Activated CD4-positive, alpha-beta T cell treated with anti-CD3 and anti-CD28 coated beads for 36 hours (primary cell): ENCODE results near the gene CHI3L1. TPM values are rescaled to one million over a fixed set of nuclear protein-coding genes. Genes with fewer than 3 reads are reported as not detected.

ENCODE experiments used
- ATAC-seq: fragments of 200-7000 bp; cut with Tn5 transposase; one replicate; pipeline ENCODE4 v1.10.0; 2021; ENCODE audit warnings: mild to moderate bottlenecking, moderate library complexity
- CTCF ChIA-PET: fragments of 350-600 bp; sonication (Branson Sonifier 250); formaldehyde crosslinking; loops from one replicate; lab custom pipeline; 2021; ENCODE audit warnings: antibody characterized with exemption; lab: Charles Lee
- POLR2A ChIA-PET: fragments of 350-600 bp; sonication (Branson Sonifier 250); formaldehyde crosslinking; loops from one replicate; lab custom pipeline; 2021; ENCODE audit warnings: antibody characterized with exemption, inconsistent platforms; lab: Charles Lee
- DNase-seq: peaks from one replicate; pipeline ENCODE4 v3.0.0-alpha.2; 2020
- H3K27ac Mint-ChIP-seq: one replicate; pipeline ENCODE4 v1.8.0; 2021; ENCODE audit warnings: mixed read lengths
- H3K27me3 Mint-ChIP-seq: one replicate; pipeline ENCODE4 v1.8.0; 2021; ENCODE audit warnings: mixed read lengths
- H3K36me3 Mint-ChIP-seq: one replicate; pipeline ENCODE4 v1.8.0; 2021; ENCODE audit warnings: low read depth, mixed read lengths
- H3K4me1 Mint-ChIP-seq: one replicate; pipeline ENCODE4 v1.8.0; 2021; ENCODE audit warnings: mixed read lengths
- H3K4me3 Mint-ChIP-seq: one replicate; pipeline ENCODE4 v1.8.0; 2021; ENCODE audit warnings: mild to moderate bottlenecking, moderate library complexity, mixed read lengths
- H3K9me3 Mint-ChIP-seq: one replicate; pipeline ENCODE4 v1.8.0; 2021; ENCODE audit warnings: low read depth, mixed read lengths
- intact Hi-C, 2 experiments: fragments of 100-400 bp; cut with DNase I in 1 of 2; cut with micrococcal nuclease in 1 of 2; formaldehyde crosslinking; loops; one replicate each; pipeline versions ENCODE4 v1.14.2 to v1.15.1; 2022 to 2024; cut with DNase I, micrococcal nuclease
- total RNA-seq, 2 experiments: library from RNA; stranded (reverse); gene quantifications; one replicate each; pipeline ENCODE4 v1.2.3, GENCODE V29; 2021

CHI3L1 gene
- total RNA-seq, 2 experiments from 2014 or later: 0.09 to 0.18 TPM

DNA sequence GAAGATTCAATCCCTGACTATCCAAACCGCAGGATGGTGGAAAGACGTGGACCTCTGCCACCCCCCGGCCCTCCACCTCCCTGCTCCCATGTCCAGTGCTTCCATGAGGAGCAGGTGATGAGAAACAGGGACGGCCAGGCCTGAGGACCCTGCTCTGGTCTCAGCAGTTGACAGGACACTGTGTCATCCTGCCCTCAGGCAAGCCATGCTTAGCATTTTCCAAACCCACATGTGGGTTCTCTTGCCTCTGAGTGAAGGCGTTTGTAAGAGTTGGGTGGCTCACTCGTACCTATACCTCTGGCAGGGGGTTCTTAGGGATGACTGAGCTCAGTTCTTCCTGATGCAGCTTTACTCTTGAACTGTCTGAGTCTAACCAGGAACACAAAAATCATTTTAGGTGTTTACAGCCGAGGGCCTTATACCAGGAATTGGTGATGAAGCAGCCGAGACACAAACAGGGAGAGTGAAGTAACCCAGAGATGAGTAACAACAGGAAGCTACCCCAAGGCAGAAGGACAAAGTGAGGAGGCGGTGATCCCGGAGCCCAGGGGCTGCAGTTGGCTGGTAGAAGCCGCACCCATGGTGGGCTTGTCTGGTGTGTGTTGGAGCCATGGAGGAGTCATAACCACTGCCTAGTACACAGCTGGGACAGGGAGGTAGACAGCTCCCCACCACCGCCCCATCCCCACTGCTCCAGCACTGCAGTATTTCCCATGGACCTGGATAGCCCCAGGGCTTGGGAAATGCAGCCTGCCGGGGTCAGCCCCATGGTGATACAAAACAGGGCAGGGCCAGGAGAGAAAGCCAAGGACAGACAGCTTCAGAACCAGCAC is 32.3 kb downstream of the CHI3L1 start:
- CTCF ChIA-PET: interaction anchor here (0.7 kb wide), 1 partner anchor 13 kb away, joined by 3 read pairs; no protein-coding TSS in a partner anchor
- H3K9me3 Mint-ChIP-seq: peaks cover 2% of the 10 kb centered on the region
- no peak overlapping the region for H3K4me3 Mint-ChIP-seq
- H3K27ac Mint-ChIP-seq: no peak overlapping the region
- ATAC-seq: no peak
- H3K27me3 Mint-ChIP-seq: no peaks in the 10 kb centered on the region
- intact Hi-C loops: no loop called here
- no peak for DNase-seq
- H3K36me3 Mint-ChIP-seq: no peaks in the 10 kb centered on the region
- no peaks in the 10 kb centered on the region for H3K4me1 Mint-ChIP-seq
- POLR2A ChIA-PET: no interaction called here

DNA sequence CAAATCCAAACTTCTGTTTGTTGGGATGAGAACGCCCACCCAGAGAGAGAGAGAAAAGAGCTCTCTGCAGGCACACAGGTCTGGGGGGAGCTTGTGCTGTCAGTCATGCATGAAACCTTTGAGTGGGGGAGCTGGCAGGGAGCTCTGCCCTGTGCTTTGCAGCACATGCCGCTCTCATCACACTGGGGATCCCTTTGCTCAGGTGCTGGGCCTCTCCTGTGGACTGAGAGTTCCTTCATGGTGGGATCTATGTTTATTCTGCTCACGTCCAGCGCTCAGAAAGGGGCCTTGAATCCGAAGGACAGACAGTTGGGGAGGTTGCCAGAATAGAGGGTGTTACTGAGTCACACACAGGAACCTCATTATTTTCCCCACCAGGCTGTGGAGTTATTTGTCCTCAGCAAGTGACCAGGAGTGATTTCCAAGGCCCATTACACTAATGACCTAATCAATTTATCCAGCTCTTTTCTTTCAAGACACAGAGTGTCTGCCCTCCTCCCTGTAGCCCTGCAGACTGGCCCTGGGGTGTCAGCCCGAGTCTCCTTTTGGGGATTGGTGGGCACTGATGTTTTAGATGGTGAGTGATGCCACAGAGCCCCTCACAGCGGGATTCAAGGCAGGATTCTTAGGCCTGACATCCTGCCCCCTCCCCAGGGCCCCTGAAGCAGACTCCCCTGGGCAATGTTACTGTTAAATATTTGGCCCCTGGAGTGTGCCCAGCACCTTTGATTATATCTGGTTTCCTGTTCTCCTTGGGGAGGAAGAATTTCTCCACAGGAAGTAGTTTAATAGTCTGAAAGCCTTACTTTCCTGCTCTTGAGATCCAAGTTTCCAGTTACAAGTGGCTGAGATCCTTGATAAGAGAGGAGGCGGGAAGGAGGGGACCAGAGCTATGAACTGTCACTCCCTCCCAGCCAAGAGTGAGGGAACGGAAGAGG is 33.2 kb downstream of the CHI3L1 start:
- CTCF ChIA-PET: interaction anchor here (0.7 kb wide), 1 partner anchor 12 kb away, joined by 3 read pairs; no protein-coding TSS in a partner anchor
- H3K27me3 Mint-ChIP-seq: no peaks in the 10 kb centered on the region
- intact Hi-C loops: no loop called here
- H3K4me1 Mint-ChIP-seq: no peaks in the 10 kb centered on the region
- POLR2A ChIA-PET: no interaction called here
- no peaks in the 10 kb centered on the region for H3K36me3 Mint-ChIP-seq
- DNase-seq (no peak), ATAC-seq (no peak)
- H3K4me3 Mint-ChIP-seq: no peak overlapping the region
- H3K9me3 Mint-ChIP-seq: no peaks in the 10 kb centered on the region
- no peak overlapping the region for H3K27ac Mint-ChIP-seq

DNA sequence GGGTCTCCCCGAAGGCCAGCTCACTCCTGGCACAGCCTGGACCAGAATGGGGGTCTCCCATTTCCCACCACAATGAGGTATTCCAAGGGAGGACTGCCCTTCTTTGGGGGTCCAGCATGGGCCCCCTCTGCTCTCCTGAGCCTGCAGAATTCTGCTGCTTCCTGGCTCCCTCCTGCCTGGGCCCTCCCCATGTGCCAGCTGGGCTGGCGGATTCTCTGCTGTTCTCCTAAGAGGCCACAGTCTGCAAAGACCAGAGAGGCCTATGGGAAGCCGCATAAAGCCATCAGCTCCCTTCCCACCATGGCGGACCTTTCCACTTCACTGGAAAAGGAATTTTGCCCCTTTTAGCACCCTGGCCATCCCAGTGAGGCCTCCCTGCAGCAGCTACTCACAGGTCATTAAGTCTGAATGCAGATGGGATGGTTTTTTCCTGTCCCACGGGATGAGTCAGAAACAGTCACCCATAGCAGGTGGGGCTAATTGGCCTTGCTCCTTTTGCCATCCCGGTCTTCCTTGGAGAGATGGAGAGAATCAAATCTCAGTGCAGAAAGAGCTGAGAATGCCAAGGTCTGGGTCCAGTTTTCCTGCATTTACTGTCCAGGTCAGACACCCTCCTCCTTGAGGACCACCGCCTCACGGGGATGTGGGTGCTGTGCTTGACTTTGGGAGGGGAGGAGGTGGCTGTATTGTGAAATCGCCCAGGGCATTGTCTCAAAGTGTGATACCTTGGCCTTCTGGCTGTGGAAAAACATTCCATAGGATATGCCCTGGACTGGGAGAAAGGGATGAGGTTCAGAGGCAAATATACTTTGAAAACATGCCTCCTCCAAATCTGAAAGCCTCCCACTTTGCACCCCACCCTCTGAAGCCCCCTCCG is 34.1 kb downstream of the CHI3L1 start:
- Mint-ChIP-seq H3K36me3 (no peaks in the 10 kb centered on the region), H3K4me1 (no peaks in the 10 kb centered on the region), H3K9me3 (no peaks in the 10 kb centered on the region), H3K27ac (no peak overlapping the region), H3K4me3 (no peak overlapping the region), H3K27me3 (no peaks in the 10 kb centered on the region)
- ATAC-seq (no peak), DNase-seq (no peak)
- ChIA-PET CTCF (interaction anchor here (1.5 kb wide), 1 partner anchor 19 kb away, joined by 8 read pairs; no protein-coding TSS in a partner anchor), POLR2A (no interaction called here)
- intact Hi-C loops: no loop called here

DNA sequence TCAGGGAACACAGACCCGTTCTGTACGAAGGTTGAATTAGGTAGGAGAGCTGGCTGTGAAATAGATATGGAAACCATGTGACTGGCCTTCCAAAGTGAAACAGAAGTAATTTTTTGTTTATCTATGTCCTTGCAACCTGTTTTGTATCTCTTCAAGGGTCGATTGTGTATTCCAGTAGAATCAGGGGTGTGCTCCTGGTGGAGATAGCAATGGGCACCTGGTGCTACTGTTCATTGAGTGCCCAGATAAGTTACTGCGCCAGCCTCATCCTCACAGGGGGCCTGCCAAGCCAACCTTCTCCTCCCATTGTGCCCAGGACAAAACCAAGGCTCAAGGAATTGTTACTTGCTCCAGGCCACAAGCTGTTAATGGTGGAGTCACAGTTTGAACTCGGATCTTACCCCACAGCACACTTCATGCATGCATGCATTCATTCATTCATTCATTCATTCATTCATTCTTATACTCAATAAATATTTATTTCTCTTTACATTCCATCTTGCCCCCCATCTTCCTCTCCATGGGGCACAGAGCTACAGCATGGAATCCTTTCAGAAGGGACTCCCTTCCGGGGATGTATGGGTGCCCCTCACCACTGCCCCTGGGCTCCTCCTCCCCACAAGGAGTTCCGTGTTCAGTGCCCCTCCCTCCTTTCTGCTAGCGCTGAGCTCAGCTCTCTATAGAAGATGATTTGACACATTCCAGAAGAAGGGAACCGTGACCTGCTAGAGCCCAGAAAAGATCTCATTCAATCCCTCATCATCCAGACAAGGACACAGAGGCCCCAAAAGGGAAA is 34.9 kb downstream of the CHI3L1 start:
- no peak overlapping the region for H3K27ac Mint-ChIP-seq

DNA sequence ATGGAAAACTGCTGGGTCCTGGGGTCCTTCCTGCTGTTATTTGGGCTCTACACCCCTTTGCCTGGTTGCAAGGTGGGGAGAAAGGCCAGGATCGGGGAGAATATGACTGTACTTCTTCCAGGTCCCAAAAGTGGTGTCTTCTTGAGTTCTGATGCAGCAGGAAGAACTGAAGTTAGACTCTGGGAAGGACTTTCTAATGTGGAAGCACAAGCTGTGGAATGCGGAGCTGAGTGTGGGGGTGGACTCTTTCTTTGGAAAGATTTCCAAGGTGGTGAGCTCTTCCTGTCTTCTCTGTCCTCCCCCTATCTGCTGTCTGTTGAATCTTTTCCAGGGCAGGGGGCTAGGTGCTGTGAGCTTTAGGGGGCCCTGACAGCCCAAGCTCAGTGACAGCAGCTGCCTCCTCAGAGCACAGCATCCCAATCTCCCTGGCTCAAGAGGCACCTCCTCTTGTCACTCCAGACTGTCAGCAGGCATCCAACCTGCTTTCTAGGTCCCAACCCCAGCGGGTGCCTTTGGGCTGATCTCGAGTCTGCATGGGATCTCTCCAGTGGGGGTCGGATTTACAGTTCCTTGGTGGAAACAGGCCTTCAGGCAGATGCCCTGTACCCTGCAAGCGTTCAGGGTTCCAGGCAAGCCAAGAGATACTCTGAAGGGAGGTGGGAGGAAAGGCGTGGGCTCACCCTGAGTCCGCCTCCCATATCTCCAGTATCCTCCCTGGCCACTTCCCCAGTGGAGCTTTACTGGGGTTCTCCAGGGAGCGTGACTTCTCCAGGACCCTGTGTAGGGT is 35.8 kb downstream of the CHI3L1 start:
- intact Hi-C loops: no loop called here
- no peaks in the 10 kb centered on the region for H3K9me3 Mint-ChIP-seq
- ChIA-PET POLR2A (no interaction called here), CTCF (interaction anchor here (0.8 to 1.5 kb wide), 2 partner anchors 21 to 34 kb away, joined by 3 to 8 read pairs; no protein-coding TSS in a partner anchor)
- no peak overlapping the region for H3K27ac Mint-ChIP-seq
- DNase-seq (no peak), ATAC-seq (no peak)
- H3K36me3 Mint-ChIP-seq: no peaks in the 10 kb centered on the region
- no peaks in the 10 kb centered on the region for H3K4me1 Mint-ChIP-seq
- H3K27me3 Mint-ChIP-seq: no peaks in the 10 kb centered on the region
- H3K4me3 Mint-ChIP-seq: no peak overlapping the region

More for the DNA sequence above, 34.9 kb downstream of the CHI3L1 start:
- intact Hi-C loops: no loop called here
- Mint-ChIP-seq H3K4me3 (no peak overlapping the region), H3K36me3 (no peaks in the 10 kb centered on the region), H3K27me3 (no peaks in the 10 kb centered on the region), H3K4me1 (no peaks in the 10 kb centered on the region), H3K9me3 (no peaks in the 10 kb centered on the region)
- no peak for DNase-seq
- no peak for ATAC-seq
- CTCF ChIA-PET: interaction anchor here (1.5 kb wide), 1 partner anchor 20 kb away, joined by 8 read pairs; no protein-coding TSS in a partner anchor
- POLR2A ChIA-PET: no interaction called here

DNA sequence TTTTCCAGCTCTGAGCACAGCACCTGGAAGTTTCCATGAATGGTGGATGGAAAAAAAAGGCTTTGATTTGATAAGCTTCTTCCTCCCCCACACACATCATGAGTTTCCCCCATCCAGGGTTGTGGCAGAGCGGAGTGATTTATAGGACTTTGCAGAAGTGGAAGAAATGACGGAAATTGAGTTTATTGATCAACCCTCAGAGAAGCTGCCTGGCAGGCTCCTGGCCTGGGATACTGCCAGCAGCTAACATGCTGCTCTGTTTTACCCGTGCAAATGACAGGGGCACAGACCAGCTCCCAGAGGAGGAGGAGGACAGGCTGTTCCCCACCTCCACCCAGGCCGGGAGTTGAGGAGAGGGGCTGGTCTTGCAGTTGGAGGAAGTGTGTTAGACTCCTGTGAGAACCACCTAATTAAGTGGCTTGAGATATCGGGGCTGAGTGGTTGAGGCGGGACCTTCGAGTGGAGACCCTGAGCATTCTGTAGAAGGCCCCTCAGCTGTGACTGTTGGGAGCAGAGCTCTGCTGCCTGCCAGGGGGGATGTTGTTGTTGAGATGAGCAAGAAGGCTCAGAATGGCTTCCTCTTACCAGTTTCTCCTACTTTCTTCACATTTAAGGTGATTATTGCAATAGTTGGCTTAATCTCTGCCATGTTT is 37.2 kb downstream of the CHI3L1 start:
- ATAC-seq: no peak
- Mint-ChIP-seq H3K27me3 (no peaks in the 10 kb centered on the region), H3K9me3 (no peaks in the 10 kb centered on the region), H3K27ac (no peak overlapping the region), H3K4me3 (no peak overlapping the region), H3K36me3 (no peaks in the 10 kb centered on the region), H3K4me1 (no peaks in the 10 kb centered on the region)
- ChIA-PET CTCF (interaction anchor here (0.6 to 1.5 kb wide), 5 partner anchors 15 to 1587 kb away, joined by 3 to 9 read pairs (median 4); no protein-coding TSS in a partner anchor), POLR2A (interaction anchor here (0.7 kb wide), 1 partner anchor 878 kb away, joined by 3 read pairs; no protein-coding TSS in a partner anchor)
- intact Hi-C loops: no loop called here
- DNase-seq: no peak

DNA sequence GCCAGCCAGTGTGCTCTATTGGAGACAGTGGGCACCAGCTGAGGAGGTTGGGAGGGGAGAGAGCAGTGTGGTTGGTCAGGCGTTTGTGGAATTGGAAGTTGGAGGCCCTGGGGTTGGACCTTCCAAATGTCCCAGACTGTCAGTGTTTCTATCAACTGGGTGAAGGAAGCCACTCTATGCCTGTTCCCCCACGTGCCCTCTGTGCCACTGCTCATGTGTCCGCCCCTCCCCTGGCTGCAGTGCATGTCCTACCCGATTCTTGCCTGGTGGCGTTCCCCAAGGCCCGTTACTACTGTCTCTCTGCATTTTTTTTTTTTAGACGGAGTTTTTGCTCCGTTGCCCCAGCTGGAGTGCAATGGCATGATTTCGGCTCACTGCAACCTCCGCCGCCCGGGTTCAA is 37.9 kb downstream of the CHI3L1 start:
- H3K27ac Mint-ChIP-seq: no peak overlapping the region
- intact Hi-C loops: no loop called here
- DNase-seq: no peak
- H3K4me3 Mint-ChIP-seq: no peak overlapping the region
- no peak for ATAC-seq
- H3K27me3 Mint-ChIP-seq: no peaks in the 10 kb centered on the region
- H3K36me3 Mint-ChIP-seq: no peaks in the 10 kb centered on the region
- ChIA-PET CTCF (interaction anchor here (0.6 to 1.5 kb wide), 6 partner anchors 14 to 1588 kb away, joined by 3 to 9 read pairs (median 4); no protein-coding TSS in a partner anchor), POLR2A (interaction anchor here (0.7 kb wide), 1 partner anchor 879 kb away, joined by 3 read pairs; no protein-coding TSS in a partner anchor)
- no peaks in the 10 kb centered on the region for H3K4me1 Mint-ChIP-seq
- H3K9me3 Mint-ChIP-seq: peaks cover under 1% of the 10 kb centered on the region

DNA sequence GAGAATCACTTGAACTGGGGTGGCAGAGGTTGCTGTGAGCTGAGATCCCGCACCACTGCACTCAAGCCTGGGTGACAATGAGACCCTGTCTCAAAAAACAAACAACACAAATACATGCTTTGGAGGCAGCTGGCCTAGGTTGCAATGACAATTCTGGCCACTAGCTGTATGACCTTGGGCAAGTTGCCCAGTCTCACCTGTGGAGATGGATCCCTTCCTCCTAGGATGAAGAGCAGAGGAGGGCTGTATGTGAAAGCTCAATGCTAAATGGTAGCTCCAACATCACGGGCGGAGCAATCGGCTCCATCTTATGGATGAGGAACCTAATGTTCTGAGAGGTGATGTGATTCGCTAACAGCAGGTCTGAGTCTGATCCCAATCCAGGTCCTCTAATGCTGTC is 38.4 kb downstream of the CHI3L1 start:
- Mint-ChIP-seq H3K36me3 (no peaks in the 10 kb centered on the region), H3K27me3 (no peaks in the 10 kb centered on the region), H3K9me3 (peaks cover 2% of the 10 kb centered on the region), H3K4me1 (no peaks in the 10 kb centered on the region), H3K27ac (no peak overlapping the region), H3K4me3 (no peak overlapping the region)
- ChIA-PET POLR2A (no interaction called here), CTCF (interaction anchor here (0.7 to 1.5 kb wide), 9 partner anchors 14 to 1789 kb away, joined by 3 to 9 read pairs (median 4); no protein-coding TSS in a partner anchor)
- ATAC-seq: no peak
- intact Hi-C loops: no loop called here
- DNase-seq: no peak

DNA sequence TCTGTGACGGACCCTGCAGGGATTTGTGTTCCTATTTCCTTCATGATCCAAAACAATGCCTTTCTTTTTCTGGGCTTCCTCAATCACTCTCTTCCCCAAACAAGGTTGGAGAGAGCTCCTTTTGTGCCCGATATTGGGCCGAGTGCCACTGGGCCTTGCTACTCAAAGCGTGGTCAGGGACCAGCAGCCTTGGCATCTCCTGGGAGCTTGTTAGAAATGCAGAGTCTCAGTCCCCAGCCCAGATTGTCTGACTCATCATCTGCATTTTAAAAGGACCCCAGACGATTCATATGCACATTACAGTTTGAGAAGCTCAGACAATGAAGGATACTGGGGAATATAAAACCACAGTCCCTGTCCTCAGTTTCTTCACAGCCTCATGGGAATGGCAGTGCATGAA is 39.1 kb downstream of the CHI3L1 start:
- H3K9me3 Mint-ChIP-seq: peaks cover 2% of the 10 kb centered on the region
- ChIA-PET CTCF (interaction anchor here (0.6 to 1.4 kb wide), 7 partner anchors 17 to 232 kb away, joined by 3 to 7 read pairs (median 4); no protein-coding TSS in a partner anchor), POLR2A (no interaction called here)
- H3K4me3 Mint-ChIP-seq: no peak overlapping the region
- H3K27ac Mint-ChIP-seq: no peak overlapping the region
- ATAC-seq: no peak
- intact Hi-C loops: no loop called here
- DNase-seq: no peak
- no peaks in the 10 kb centered on the region for H3K4me1 Mint-ChIP-seq
- no peaks in the 10 kb centered on the region for H3K27me3 Mint-ChIP-seq
- no peaks in the 10 kb centered on the region for H3K36me3 Mint-ChIP-seq
